ENCODE data around the gene LIF. TPM values are rescaled to one million over a fixed set of nuclear protein-coding genes. Genes with fewer than 3 reads are reported as not detected.

The LIF gene
- total RNA-seq, 4 donors from 2014 or later, result 0.30 to 0.84 (median 0.72) TPM

DNA sequence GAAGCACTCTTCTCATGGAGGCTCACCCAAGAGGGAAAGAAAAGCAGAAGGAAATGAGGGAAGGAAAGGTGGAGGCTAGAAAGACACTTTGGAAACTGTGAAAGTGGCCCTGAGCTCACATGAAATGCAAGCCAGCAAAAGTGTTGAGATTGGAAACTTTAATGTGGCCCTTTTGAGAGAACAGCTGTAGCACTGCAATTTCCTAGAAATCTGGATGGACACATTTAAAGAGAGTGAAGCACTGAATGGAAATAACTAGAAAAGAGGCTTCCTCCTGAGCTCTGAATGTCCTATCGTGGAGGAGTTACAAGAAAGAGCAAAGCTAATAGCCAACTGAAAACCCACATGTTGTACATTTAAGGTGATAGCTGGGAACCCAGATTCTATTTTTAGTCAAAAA is 56.0 kb downstream of the LIF start:
- WGBS, 2 donors, result 72 to 85% methylated on average over 1 of the region's 1 CpG
- no peak overlapping the region for H3K4me3 ChIP-seq
- peaks cover 0 to 5% (median 5%) of the 10 kb centered on the region in 4 donors for H3K4me1 ChIP-seq
- H3K27ac ChIP-seq, result no peak overlapping the region
- no peaks in the 10 kb centered on the region for H3K27me3 ChIP-seq
- H3K36me3 ChIP-seq, result no peaks in the 10 kb centered on the region
- DNase-seq (ENCODE audit: low spot score in 2 of 2), result no peak
- no peaks in the 10 kb centered on the region for H3K9me3 ChIP-seq
- no peak for TF ChIP-seq EP300 (IDR thresholded peaks at IDR 0.05)
- TF ChIP-seq POLR2A (IDR thresholded peaks at IDR 0.05), result no peak
- TF ChIP-seq, protein P1, sequence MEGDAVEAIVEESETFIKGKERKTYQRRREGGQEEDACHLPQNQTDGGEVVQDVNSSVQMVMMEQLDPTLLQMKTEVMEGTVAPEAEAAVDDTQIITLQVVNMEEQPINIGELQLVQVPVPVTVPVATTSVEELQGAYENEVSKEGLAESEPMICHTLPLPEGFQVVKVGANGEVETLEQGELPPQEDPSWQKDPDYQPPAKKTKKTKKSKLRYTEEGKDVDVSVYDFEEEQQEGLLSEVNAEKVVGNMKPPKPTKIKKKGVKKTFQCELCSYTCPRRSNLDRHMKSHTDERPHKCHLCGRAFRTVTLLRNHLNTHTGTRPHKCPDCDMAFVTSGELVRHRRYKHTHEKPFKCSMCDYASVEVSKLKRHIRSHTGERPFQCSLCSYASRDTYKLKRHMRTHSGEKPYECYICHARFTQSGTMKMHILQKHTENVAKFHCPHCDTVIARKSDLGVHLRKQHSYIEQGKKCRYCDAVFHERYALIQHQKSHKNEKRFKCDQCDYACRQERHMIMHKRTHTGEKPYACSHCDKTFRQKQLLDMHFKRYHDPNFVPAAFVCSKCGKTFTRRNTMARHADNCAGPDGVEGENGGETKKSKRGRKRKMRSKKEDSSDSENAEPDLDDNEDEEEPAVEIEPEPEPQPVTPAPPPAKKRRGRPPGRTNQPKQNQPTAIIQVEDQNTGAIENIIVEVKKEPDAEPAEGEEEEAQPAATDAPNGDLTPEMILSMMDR (IDR thresholded peaks at IDR 0.05), result no peak

Other genes with a start within 250 kb of the LIF start
- gene HORMAD2, start 166.3 kb downstream of the LIF start, total RNA-seq, result not detected
- 10 to 100 TPM in 1 of 4 donors, 1 to 10 TPM in 3; 1.4 to 19.7 (median 4.2) TPM for gene OSM, start 20.1 kb upstream of the LIF start, total RNA-seq
- gene CASTOR1, start 42.7 kb upstream of the LIF start, total RNA-seq, result 10 to 100 TPM; 38.7 to 57.9 (median 45.3) TPM
- gene TBC1D10A, start 80.2 kb upstream of the LIF start, total RNA-seq, result 10 to 100 TPM; 46.8 to 63.9 (median 52.1) TPM
- gene SF3A1, start 110.1 kb upstream of the LIF start, total RNA-seq, result 10 to 100 TPM; 76.2 to 98.1 (median 91.7) TPM
- gene CCDC157, start 110.2 kb upstream of the LIF start, total RNA-seq, result 10 to 100 TPM in 1 of 4 donors, 1 to 10 TPM in 3; 1.0 to 10.5 (median 5.2) TPM
- 10 to 100 TPM; 19.9 to 42.4 (median 25.2) TPM for gene RNF215, start 140.7 kb upstream of the LIF start, total RNA-seq
- gene SEC14L2, start 150.3 kb upstream of the LIF start, total RNA-seq, result 10 to 100 TPM; 10.0 to 29.1 (median 12.4) TPM
- gene MTFP1, start 179.0 kb upstream of the LIF start, total RNA-seq, result 10 to 100 TPM in 2 of 4 donors, 1 to 10 TPM in 2; 2.2 to 12.7 (median 7.3) TPM
- not detected for gene SEC14L3, start 225.3 kb upstream of the LIF start, total RNA-seq

Measured in tibial nerve (tissue), 4 donors.